CD8-positive, alpha-beta memory T cell (primary cell): ENCODE results near the gene MRPL54. TPM values are rescaled to one million over a fixed set of nuclear protein-coding genes. Genes with fewer than 3 reads are reported as not detected.
A peak's percentile ranks its signal among the peaks of the same experiment; 100 is the strongest.

Experiments
- CTCF ChIA-PET: fragments of 350-600 bp; sonication (Branson Sonifier 250); formaldehyde crosslinking; loops from one replicate; lab custom pipeline; 2021; ENCODE audit warnings: antibody characterized with exemption; lab: Charles Lee
- POLR2A ChIA-PET: fragments of 350-600 bp; sonication (Branson Sonifier 250); formaldehyde crosslinking; loops from one replicate; lab custom pipeline; 2021; ENCODE audit warnings: antibody characterized with exemption; lab: Charles Lee
- DNase-seq, 5 donors: peaks; one replicate each; pipeline versions ENCODE4 v3.0.0 to v3.0.0-alpha.2; 2020 to 2022; ENCODE audit warnings: mixed read lengths in 1 of 5
- H3K27ac ChIP-seq: one replicate; pipeline ENCODE4 v1.7.0; 2013; ENCODE audit warnings: low read depth, mild to moderate bottlenecking, low read length, moderate library complexity
- H3K27me3 ChIP-seq: 2 replicates; pipeline ENCODE4 v1.7.0; 2013; ENCODE audit warnings: low read length, mild to moderate bottlenecking; ENCODE audit not compliant: insufficient read depth, poor library complexity, severe bottlenecking
- H3K36me3 ChIP-seq: 2 replicates; pipeline ENCODE4 v1.7.0; 2013; ENCODE audit warnings: mild to moderate bottlenecking, low read length, moderate library complexity; ENCODE audit not compliant: insufficient read depth
- H3K4me1 ChIP-seq: 2 replicates; pipeline ENCODE4 v1.7.0; 2013; ENCODE audit warnings: mild to moderate bottlenecking, low read length, moderate library complexity; ENCODE audit not compliant: insufficient read depth
- H3K4me3 ChIP-seq: 2 replicates; pipeline ENCODE4 v1.7.0; 2013; ENCODE audit warnings: mild to moderate bottlenecking, low read length
- H3K9me3 ChIP-seq: 2 replicates; pipeline ENCODE4 v1.7.0; 2013; ENCODE audit warnings: mild to moderate bottlenecking, low read length
- H3K27ac Mint-ChIP-seq, 8 donors: one replicate each; pipeline ENCODE4 v1.8.0; 2020 to 2021; ENCODE audit warnings: mixed read lengths in 8 of 8, mild to moderate bottlenecking in 6 of 8, inconsistent platforms in 3 of 8, moderate library complexity in 3 of 8
- H3K27me3 Mint-ChIP-seq, 2 donors: one replicate each; pipeline ENCODE4 v1.8.0; 2020 to 2021; ENCODE audit warnings: mixed read lengths in 2 of 2, mild to moderate bottlenecking in 1 of 2, moderate library complexity in 1 of 2
- H3K36me3 Mint-ChIP-seq, 3 donors: one replicate each; pipeline ENCODE4 v1.8.0; 2020 to 2021; ENCODE audit warnings: mixed read lengths in 3 of 3, inconsistent platforms in 1 of 3, mild to moderate bottlenecking in 1 of 3
- H3K4me1 Mint-ChIP-seq, 3 donors: one replicate each; pipeline ENCODE4 v1.8.0; 2020 to 2021; ENCODE audit warnings: mixed read lengths in 3 of 3, inconsistent platforms in 1 of 3, mild to moderate bottlenecking in 1 of 3
- H3K4me3 Mint-ChIP-seq, 7 donors: one replicate each; pipeline ENCODE4 v1.8.0; 2020 to 2021; ENCODE audit warnings: mixed read lengths in 7 of 7, mild to moderate bottlenecking in 6 of 7, moderate library complexity in 4 of 7, inconsistent platforms in 2 of 7
- H3K9me3 Mint-ChIP-seq, 5 donors: one replicate each; pipeline ENCODE4 v1.8.0; 2020 to 2022; ENCODE audit warnings: mixed read lengths in 5 of 5, mild to moderate bottlenecking in 3 of 5, moderate library complexity in 2 of 5, inconsistent platforms in 1 of 5
- polyA plus RNA-seq: library from polyadenylated mRNA; unstranded; fragments of 300-500 nt; fragmentation: Illumina TruSeq; gene quantifications from one replicate; pipeline ENCODE4 v1.2.3, GENCODE V29; 2021
- total RNA-seq, 2 experiments: library from RNA; stranded (reverse); gene quantifications; one replicate each; pipeline ENCODE4 v1.2.3, GENCODE V29; 2021

MRPL54 gene
- total and polyA plus RNA-seq, 3 experiments from 2014 or later = 85.0 to 113 (median 95.3) TPM

GRCh38 chr19:3783660-3784584 is 21.4 kb downstream of the MRPL54 start:
- ChIA-PET POLR2A (interaction anchor here (2.0 to 2.3 kb wide), 2 partner anchors 14 to 21 kb away, joined by 6 read pairs; no protein-coding TSS in a partner anchor), CTCF (interaction anchor here (0.6 to 3.4 kb wide), 10 partner anchors 16 to 101 kb away, joined by 3 to 15 read pairs (median 5); partner anchors contain the start of gene MRPL54)
- Histone ChIP-seq H3K4me1 (peaks cover 14% of the 10 kb centered on the region), H3K9me3 (peaks cover 15% of the 10 kb centered on the region), H3K27ac (no peak overlapping the region), H3K36me3 (peaks cover 7% of the 10 kb centered on the region), H3K4me3 (no peak overlapping the region), H3K27me3 (no peaks in the 10 kb centered on the region)
- DNase-seq = peak in 4 of 5 donors; percentile 38 to 68 (median 55)
- peak overlapping the region; percentile 83 to 95 (median 90) for H3K4me3 Mint-ChIP-seq
- peaks cover 6 to 24% (median 20%) of the 10 kb centered on the region in 3 donors for H3K36me3 Mint-ChIP-seq
- peak overlapping the region; percentile 67 to 96 (median 89) for H3K27ac Mint-ChIP-seq
- peaks cover 10 to 20% (median 16%) of the 10 kb centered on the region in 5 donors for H3K9me3 Mint-ChIP-seq
- H3K4me1 Mint-ChIP-seq = peaks cover 27 to 40% (median 36%) of the 10 kb centered on the region in 3 donors
- H3K27me3 Mint-ChIP-seq = peaks cover 0 to 1% of the 10 kb centered on the region in 2 donors

GRCh38 chr19:3784607-3785450 is 22.3 kb downstream of the MRPL54 start:
- peaks cover 6 to 24% (median 20%) of the 10 kb centered on the region in 3 donors for H3K36me3 Mint-ChIP-seq
- peaks cover 34 to 48% (median 42%) of the 10 kb centered on the region in 3 donors for H3K4me1 Mint-ChIP-seq
- DNase-seq = no peak
- H3K4me1 ChIP-seq = peaks cover 15% of the 10 kb centered on the region
- H3K27ac Mint-ChIP-seq = peak overlapping the region; percentile 34 to 96 (median 84)
- peak overlapping the region; percentile 59 for H3K27ac ChIP-seq
- peak overlapping the region; percentile 58 for H3K4me3 ChIP-seq
- peaks cover 10 to 20% (median 16%) of the 10 kb centered on the region in 5 donors for H3K9me3 Mint-ChIP-seq
- peaks cover 7% of the 10 kb centered on the region for H3K36me3 ChIP-seq
- ChIA-PET POLR2A (interaction anchor here (1.0 to 2.3 kb wide), 3 partner anchors 11 to 22 kb away, joined by 4 to 6 read pairs (median 6); no protein-coding TSS in a partner anchor), CTCF (interaction anchor here (0.7 to 3.4 kb wide), 8 partner anchors 11 to 38 kb away, joined by 3 to 15 read pairs (median 6); partner anchors contain the start of gene MRPL54)
- peak overlapping the region; percentile 83 to 95 (median 90) for H3K4me3 Mint-ChIP-seq
- no peaks in the 10 kb centered on the region for H3K27me3 ChIP-seq
- peaks cover 0 to 1% of the 10 kb centered on the region in 2 donors for H3K27me3 Mint-ChIP-seq
- H3K9me3 ChIP-seq = peaks cover 15% of the 10 kb centered on the region

GRCh38 chr19:3785451-3785937 is 23.0 kb downstream of the MRPL54 start:
- Histone ChIP-seq H3K4me1 (peaks cover 21% of the 10 kb centered on the region), H3K27me3 (no peaks in the 10 kb centered on the region), H3K4me3 (peak overlapping the region; percentile 58), H3K9me3 (peaks cover 15% of the 10 kb centered on the region), H3K27ac (peak overlapping the region; percentile 59), H3K36me3 (peaks cover 7% of the 10 kb centered on the region)
- peaks cover 0 to 1% of the 10 kb centered on the region in 2 donors for H3K27me3 Mint-ChIP-seq
- H3K36me3 Mint-ChIP-seq = peaks cover 6 to 24% (median 20%) of the 10 kb centered on the region in 3 donors
- POLR2A ChIA-PET = interaction anchor here (1.0 to 2.3 kb wide), 2 partner anchors 10 to 12 kb away, joined by 4 to 6 read pairs; no protein-coding TSS in a partner anchor
- H3K4me3 Mint-ChIP-seq = peak overlapping the region; percentile 83 to 95 (median 90)
- CTCF ChIA-PET = interaction anchor here (0.7 to 3.4 kb wide), 2 partner anchors 11 to 37 kb away, joined by 3 to 15 read pairs; no protein-coding TSS in a partner anchor
- H3K27ac Mint-ChIP-seq = peak overlapping the region; percentile 21 to 91 (median 62)
- H3K9me3 Mint-ChIP-seq = peaks cover 10 to 20% (median 16%) of the 10 kb centered on the region in 5 donors
- peaks cover 40 to 54% (median 47%) of the 10 kb centered on the region in 3 donors for H3K4me1 Mint-ChIP-seq
- peak in 3 of 5 donors; percentile 21 to 30 (median 24) for DNase-seq

GRCh38 chr19:3785938-3786824 is 23.7 kb downstream of the MRPL54 start, which contains the start of gene MATK:
TSS of gene MATK (minus strand) at chr19:3786381. CDS start at chr19:3785135, 1,246 bp downstream.
- Histone ChIP-seq H3K4me1 (peaks cover 21% of the 10 kb centered on the region), H3K27ac (peak within 1 kb of the TSS; percentile 59), H3K9me3 (peaks cover 12% of the 10 kb centered on the region), H3K4me3 (peak within 1 kb of the TSS; percentile 58), H3K36me3 (peaks cover 7% of the 10 kb centered on the region), H3K27me3 (no peaks in the 10 kb centered on the region)
- H3K27me3 Mint-ChIP-seq = peaks cover 0 to 1% of the 10 kb centered on the region in 2 donors
- ChIA-PET CTCF (interaction anchor here (0.9 to 3.1 kb wide), 5 partner anchors 10 to 36 kb away, joined by 3 to 13 read pairs (median 4); partner anchors contain the start of genes APBA3 and MRPL54), POLR2A (interaction anchor here (0.9 to 2.3 kb wide), 5 partner anchors 10 to 26 kb away, joined by 4 to 6 read pairs (median 5); partner anchors contain the start of gene MRPL54)
- peaks cover 6 to 22% (median 16%) of the 10 kb centered on the region in 3 donors for H3K36me3 Mint-ChIP-seq
- peak within 1 kb of the TSS; percentile 83 to 95 (median 90) for H3K4me3 Mint-ChIP-seq
- DNase-seq = peak in 4 of 5 donors; percentile 20 to 47 (median 26)
- H3K4me1 Mint-ChIP-seq = peaks cover 41 to 54% (median 46%) of the 10 kb centered on the region in 3 donors
- peaks cover 11 to 16% (median 14%) of the 10 kb centered on the region in 5 donors for H3K9me3 Mint-ChIP-seq
- peak within 1 kb of the TSS; percentile 21 to 91 (median 86) for H3K27ac Mint-ChIP-seq

GRCh38 chr19:3788996-3789778 is 26.7 kb downstream of the MRPL54 start:
- DNase-seq = peak in 3 of 5 donors; percentile 41 to 66 (median 65)
- Mint-ChIP-seq H3K36me3 (peaks cover 2 to 5% (median 4%) of the 10 kb centered on the region in 3 donors), H3K4me1 (peaks cover 36 to 55% (median 39%) of the 10 kb centered on the region in 3 donors), H3K27ac (peak overlapping the region; percentile 76 to 96 (median 90)), H3K27me3 (no peaks in the 10 kb centered on the region), H3K4me3 (peak overlapping the region; percentile 70 to 85 (median 77)), H3K9me3 (peaks cover 0 to 5% (median 0%) of the 10 kb centered on the region in 5 donors)
- POLR2A ChIA-PET = interaction anchor here (0.6 to 1.4 kb wide), 5 partner anchors 9 to 63 kb away, joined by 3 to 9 read pairs (median 6); partner anchors contain the start of gene MRPL54
- H3K9me3 ChIP-seq = no peaks in the 10 kb centered on the region
- H3K36me3 ChIP-seq = no peaks in the 10 kb centered on the region
- CTCF ChIA-PET = interaction anchor here (0.7 to 3.1 kb wide), 7 partner anchors 9 to 161 kb away, joined by 3 to 13 read pairs (median 3); partner anchors contain the start of genes APBA3 and MRPL54
- peaks cover 21% of the 10 kb centered on the region for H3K4me1 ChIP-seq
- peak overlapping the region; percentile 29 for H3K27ac ChIP-seq
- H3K4me3 ChIP-seq = no peak overlapping the region
- no peaks in the 10 kb centered on the region for H3K27me3 ChIP-seq
